Loucy (cell line): ENCODE data around the gene RAVER2.

Source experiments
- EZH2phosphoT487 ChIP-seq: fragments of 200-600 bp; IDR thresholded peaks from 2 replicates; pipeline ENCODE4 v1.6.1; 2018; ENCODE audit warnings: antibody characterized with exemption, mild to moderate bottlenecking, moderate library complexity, borderline replicate concordance
- TF ChIP-seq, protein P1 (sequence below): fragments of 200-600 bp; sonication (generic); conservative IDR thresholded peaks from 2 replicates; pipeline ENCODE4 v1.5.1; 2014; ENCODE audit warnings: mild to moderate bottlenecking, antibody characterized with exemption, low read length

DNA sequence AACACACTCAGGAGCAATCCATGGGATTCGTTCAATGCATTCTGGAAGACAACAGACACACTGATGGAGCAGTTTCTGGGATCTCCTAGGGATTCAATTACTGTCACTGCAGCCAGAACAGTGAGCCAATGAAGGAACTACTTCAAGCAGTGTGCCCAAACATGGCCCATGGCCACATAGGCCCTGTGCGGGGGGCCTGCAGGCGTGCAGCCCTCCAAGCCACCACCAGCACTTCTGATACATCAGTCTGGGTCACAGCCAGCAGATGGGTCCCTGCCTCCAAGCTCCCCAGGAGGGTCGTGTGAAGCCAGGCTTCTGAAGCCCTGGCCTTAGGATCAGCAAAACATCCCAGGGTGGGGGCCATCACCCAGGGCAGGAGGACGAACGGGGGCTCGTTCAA lies 99.3 kb downstream of the RAVER2 start:
- TF ChIP-seq, protein P1, sequence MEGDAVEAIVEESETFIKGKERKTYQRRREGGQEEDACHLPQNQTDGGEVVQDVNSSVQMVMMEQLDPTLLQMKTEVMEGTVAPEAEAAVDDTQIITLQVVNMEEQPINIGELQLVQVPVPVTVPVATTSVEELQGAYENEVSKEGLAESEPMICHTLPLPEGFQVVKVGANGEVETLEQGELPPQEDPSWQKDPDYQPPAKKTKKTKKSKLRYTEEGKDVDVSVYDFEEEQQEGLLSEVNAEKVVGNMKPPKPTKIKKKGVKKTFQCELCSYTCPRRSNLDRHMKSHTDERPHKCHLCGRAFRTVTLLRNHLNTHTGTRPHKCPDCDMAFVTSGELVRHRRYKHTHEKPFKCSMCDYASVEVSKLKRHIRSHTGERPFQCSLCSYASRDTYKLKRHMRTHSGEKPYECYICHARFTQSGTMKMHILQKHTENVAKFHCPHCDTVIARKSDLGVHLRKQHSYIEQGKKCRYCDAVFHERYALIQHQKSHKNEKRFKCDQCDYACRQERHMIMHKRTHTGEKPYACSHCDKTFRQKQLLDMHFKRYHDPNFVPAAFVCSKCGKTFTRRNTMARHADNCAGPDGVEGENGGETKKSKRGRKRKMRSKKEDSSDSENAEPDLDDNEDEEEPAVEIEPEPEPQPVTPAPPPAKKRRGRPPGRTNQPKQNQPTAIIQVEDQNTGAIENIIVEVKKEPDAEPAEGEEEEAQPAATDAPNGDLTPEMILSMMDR = no peak
- no peak for TF ChIP-seq EZH2phosphoT487
